Measurements from ENCODE around the gene CIROP.

GRCh38 chr14:23113431-23114119, 8.8 kb upstream of the CIROP start:
- no peak for TF ChIP-seq CTCF (IDR thresholded peaks at IDR 0.05)
- TF ChIP-seq EZH2 (IDR thresholded peaks at IDR 0.05; ENCODE audit: borderline replicate concordance, insufficient read depth, low read depth, low read length, poor library complexity, severe bottlenecking), result no peak
